DMS79 (cell line): ENCODE data around the gene LRP6.

ENCODE experiments used
- DNase-seq: peaks from one replicate; lab custom pipeline; 2025; lab: John Stamatoyannopoulos, UW

LRP6 gene

DNA sequence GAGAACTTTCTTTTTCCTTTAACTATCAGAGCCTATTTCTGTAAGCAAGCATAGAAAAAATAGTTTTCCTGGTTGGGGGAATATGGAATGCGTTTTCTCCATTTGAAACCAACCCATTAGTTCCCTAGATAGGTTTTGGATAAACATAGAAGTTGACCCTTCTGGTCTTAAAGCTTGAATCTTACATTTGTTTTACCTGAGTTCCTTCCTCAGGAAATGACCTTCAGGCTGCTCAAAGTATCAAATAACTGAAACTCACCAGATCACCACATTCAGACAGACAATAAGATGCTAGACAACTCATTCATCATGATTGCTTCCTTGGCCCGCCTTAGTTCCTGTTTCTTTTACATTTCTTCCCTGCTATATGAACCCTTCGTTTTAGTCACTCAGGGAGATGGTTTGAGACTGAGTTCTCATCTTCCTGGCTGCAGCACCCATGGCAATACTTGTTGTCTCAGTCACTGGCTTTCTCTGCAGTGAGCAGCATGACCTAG lies 52.2 kb downstream of the LRP6 start:
- DNase-seq, result no peak

DNA sequence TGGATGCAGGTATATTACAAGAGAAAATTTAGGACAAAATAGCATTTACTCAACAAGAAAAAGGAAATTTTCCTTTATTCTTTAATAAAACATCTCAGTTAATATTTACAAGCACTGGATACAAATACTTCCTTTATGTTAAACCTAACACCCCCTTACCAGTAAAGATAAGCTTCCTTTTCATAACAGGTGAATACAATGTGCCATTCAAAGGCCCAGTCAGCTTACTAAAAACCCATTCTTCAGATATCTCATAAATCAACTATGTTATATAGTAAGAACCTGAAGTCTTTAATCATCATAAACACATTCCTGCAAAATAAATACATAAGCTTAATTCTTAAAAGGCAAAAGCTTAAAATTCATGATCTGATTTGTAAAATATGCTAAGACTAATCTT lies 52.6 kb downstream of the LRP6 start:
- DNase-seq, result no peak

GRCh38 chr12:12212769-12213168 lies 54.1 kb downstream of the LRP6 start:
- DNase-seq, result no peak

- DNase-seq, result no peak
These were observed 55.9 kb downstream of the LRP6 start for GRCh38 chr12:12210983-12211382.

DNA sequence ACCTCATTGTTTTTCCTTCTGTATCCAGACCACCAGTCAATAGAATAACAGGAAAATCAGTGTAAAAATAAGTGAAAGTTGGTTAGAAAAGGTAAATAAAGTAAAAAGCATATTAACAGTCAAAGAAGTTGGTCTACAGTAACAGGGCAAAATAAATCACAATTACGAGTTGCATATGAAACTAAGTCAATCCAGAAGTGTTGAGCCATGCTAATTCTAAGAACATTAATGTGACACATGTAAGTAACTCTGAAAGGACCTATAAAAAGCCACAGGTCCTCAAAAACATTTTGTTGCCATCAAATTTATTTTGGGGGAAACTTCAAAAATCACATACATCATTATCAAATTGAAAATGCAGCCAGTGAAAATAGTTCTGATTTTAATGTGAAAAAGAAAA lies 56.4 kb downstream of the LRP6 start:
- DNase-seq, result no peak

GRCh38 chr12:12209675-12210074 lies 57.2 kb downstream of the LRP6 start:
- DNase-seq, result no peak

DNA sequence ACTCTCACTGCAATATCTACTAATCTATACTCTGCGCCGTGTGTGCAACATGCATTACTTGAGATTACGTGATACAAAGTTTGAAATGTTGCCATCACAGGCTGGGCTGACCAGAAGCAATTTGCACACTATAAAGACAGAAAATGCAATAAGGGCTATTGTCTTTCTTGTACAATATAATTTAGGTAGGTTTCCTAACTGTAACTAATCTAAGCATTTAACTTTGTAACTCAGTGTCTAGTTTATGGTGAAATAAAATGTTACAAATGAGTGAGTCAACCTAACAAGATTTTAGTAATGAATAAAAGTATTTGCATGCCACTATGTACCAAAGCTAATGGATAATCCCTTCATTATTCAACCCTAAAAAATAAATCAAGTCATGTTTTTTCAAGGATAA lies 57.8 kb downstream of the LRP6 start:
- no peak for DNase-seq

DNA sequence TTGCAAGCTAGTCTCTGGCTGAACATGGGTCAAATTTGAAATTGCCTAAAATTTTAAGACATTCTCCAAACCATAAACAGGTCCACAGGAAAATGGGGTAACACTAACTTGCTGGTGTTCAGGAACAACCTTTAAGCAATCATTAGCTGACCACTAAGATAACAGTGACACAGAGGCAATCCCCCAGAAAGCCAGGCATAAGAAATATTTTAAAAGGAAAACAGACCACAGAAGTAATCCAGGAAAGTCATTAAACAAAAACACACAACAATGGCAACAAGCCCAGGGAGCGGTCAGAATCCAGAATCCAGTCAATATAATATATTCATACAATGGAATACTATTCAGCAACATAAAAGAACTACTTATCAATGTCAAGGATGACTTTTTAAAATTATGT lies 59.1 kb downstream of the LRP6 start:
- DNase-seq, result no peak

DNA sequence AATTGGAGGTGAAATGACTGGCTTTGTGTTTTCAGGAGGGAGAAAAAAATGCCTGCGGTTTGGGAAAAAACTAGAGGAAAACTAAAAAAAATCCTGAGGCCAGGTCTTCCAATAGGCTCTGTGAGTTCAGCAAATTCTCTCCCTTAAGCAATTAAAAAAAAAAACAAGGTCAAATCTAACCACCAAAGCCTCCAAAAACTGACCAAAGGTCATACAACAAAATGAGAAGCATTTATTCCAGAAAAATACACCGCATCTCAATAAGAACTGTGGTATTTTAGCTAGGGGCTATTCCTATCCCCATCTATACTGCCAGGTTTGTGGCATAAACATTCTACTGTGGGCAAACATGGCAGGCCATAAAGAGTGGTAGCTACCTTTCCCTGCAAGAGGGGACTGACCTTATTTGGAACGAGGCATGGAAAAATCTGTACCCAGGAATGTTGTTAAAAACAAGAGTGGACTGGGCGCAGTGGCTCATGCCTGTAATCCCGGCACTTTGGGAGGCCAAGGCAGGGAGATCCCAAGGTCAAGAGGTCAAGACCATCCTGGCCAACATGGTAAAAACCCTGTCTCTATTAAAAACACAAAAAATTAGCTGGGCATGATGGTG lies 60.0 kb downstream of the LRP6 start:
- DNase-seq, result no peak

DNA sequence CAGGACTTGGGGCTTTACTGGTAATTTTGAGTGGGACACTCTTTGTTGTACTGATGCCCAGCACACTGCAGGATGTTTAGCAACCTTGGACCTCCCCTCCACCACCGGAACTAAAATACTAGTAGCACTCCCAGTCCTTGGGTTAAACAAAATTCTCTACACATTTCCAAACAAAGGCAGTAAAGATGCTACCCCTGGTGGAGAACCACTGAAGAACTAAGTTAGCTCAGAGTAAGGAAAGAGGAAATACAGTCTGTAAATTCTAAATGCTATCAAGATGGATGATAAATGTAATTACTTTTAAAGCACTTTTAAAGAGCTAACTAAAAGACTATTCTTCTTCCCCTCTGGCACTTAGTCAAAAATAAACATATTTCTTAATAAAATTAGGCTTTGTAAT lies 64.1 kb downstream of the LRP6 start:
- no peak for DNase-seq

DNA sequence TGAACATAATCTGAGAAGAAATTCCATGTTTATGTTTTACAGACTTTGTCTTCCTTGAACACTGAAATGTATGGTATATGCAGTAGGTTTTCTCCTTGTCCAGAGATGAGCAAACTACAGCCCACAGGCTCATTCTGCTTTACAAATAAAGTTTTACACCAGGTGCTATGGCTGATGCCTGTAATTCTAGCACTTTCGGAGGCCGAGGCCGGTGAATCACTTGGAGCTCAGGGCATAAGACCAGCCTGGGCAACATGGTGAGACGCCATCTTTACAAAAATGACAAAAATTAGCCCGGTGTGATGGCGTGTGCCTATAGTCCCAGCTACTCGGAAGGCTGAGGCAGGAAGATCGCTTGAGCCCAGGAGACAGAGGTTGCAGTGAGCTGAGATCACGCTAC lies 64.7 kb downstream of the LRP6 start:
- DNase-seq, result no peak

DNA sequence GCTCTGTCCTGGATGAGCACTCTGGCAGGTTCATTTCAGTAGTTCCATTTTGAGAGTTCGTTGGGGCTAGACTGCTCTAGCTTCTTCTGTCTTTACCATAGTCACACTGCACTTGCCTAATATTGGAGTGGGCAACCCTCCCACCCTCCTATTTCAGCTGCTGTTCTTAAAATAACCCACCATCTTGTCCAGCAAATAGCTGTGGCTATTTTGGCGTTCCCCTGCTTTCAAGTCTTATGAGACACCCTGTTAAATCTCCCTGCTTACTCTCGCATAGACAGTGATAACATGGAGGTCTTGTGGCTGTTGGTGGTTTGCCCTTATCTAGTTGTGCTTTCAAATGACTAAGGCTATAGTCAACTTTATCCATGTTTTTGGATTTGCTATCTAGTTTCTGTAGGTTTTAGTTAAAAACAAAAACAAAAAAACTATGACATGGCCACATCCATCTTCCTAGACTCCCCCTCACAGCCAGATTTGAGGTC lies 65.5 kb downstream of the LRP6 start:
- no peak for DNase-seq

GRCh38 chr12:12200363-12200762 lies 66.5 kb downstream of the LRP6 start:
- DNase-seq, result no peak

DNA sequence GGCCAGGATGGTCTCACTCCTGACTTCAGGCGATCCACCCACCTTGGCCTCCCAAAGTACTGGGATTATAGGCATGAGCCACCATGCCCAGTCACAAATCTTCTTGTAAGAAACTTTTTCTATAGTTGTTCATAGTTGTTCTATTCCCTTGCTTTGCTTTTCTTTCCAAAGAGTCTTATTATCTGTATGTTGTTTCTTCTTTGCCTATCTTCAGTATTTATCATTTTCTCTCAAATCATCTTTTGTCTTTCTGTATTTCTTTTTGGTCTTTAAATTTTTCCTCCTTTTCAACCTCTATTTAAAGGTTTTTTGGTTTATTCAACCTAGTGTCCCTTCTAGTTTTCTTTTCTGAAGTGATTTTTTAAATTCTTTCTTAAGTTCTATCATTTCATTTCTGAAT lies 68.7 kb downstream of the LRP6 start:
- no peak for DNase-seq

DNA sequence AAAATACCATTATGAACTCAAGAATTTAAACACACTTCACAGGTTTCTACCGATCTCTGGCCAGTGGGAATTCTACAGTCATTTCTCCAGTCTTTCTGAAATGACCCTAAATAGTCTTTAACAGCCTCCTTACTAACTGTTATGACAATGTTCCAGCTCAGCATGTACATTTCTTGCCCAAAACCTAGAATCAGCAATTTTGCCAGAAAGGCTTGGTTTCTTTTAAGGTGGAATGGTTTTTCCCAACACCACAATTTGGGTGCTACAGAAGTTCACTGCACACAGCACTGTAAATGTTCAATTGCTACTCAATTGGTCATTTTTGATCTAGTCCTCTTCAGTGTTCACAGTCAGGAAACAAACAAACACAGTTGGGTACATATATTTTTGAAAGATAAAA lies 69.7 kb downstream of the LRP6 start:
- DNase-seq, result no peak

DNA sequence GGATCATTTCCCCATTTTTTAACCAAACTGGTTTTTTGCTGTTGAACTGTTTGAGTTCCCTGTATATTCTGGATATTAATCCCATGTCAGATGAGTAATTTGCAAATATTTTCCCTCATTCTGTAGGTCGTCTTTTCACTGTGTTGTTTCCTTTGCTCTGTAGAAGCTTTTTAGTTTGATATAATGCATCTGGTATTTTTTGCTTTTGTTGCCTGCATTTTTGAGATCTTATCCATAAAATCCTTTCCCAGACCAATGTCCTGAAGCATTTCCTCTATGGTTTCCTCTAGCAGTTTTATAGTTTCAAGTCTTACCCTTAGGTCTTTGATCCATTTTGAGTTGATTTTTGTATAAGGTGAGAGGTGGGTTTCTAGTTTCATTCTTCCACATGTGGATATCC lies 71.3 kb downstream of the LRP6 start:
- no peak for DNase-seq

GRCh38 chr12:12195081-12195480 lies 71.8 kb downstream of the LRP6 start:
- DNase-seq, result no peak

GRCh38 chr12:12194206-12194605 lies 72.6 kb downstream of the LRP6 start:
- no peak for DNase-seq

DNA sequence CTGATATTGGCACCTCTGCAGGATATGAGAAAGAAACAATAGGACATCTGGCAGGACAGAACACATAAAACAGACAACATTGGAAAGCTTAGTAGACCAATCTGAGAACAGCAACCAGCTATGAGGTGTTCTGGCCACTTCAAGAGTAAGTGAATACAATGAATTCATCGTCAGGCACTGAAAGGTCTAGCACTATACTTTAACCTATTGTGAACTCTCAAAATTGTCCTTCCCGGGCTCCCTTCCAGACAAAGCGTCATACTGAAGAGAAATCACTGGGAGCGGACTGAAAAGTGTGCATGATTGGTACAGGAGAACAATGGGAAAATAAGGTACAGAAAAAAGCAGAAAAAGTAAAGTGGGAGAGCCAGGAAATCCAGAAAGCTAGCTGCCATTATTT lies 75.8 kb downstream of the LRP6 start:
- DNase-seq, result no peak

DNA sequence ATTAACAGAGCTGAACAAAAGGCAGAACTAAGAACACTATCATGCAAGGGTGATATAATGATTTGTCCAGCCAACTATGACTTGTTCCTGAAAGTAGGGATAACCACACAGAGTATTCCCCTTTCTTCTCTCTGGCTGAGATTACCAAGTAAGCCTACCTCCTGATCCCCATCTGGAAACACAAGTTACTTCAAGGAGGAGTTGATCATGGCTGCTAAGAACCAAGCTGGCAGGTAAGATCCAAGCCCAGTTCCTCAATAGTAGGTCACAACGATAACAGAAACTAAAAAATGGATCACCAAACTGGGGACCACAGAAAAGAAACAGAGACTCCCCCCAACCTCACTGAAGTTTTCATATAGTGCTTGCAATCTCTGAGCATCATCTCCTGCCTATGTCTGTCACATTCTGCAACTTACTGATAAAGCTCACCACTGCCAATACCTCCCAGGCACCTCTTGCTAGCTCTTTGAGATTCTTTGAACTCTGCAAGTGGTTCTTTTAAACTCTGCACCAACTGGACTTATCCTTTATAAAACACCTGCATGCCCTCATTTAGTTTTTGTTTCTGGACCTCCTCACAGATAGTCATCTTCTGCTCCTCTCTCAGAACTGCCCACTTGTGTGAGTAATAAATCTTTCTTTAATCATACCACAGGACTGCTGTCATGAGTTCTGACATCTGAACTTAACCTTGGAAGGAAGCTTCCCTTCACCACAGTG lies 76.6 kb downstream of the LRP6 start:
- no peak for DNase-seq

GRCh38 chr12:12185414-12185813 lies 81.4 kb downstream of the LRP6 start:
- DNase-seq, result no peak

DNA sequence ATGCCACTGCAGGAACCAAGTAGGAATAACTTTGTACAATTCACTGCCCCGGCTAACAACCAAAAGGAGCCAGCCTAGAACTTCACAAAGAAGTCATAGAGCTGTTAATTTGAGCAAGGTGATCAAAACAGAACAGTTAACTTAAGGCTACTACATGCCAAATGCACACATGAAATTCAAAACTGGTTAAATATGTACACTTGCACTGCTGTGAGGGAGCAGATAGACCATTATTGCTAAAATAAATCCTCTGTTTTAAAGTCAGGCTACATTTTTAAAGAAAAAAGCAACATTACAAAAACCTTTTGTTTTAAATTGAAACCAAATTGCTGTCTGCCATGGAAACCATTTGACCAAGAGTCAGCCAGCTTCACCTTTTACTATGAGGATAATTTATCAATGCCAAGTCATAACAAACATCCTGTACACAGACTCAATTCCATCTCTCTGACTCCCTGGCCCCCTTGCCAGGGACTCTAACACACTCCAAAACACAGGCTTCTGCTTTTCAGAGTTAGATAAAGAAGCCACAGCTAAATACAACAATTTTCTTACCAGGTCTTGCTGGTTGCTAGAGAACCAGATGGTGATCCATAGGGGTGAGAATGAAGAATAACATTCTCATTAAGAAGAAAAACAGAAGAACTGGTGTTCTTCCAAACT lies 84.0 kb downstream of the LRP6 start:
- DNase-seq, result no peak

- no peak for DNase-seq
These were observed 85.3 kb downstream of the LRP6 start for GRCh38 chr12:12181511-12181910.
